HepG2 (cell line): ENCODE measurements around the gene UQCC2. TPM values are rescaled to one million over a fixed set of nuclear protein-coding genes. Genes with fewer than 3 reads are reported as not detected.
A peak's percentile ranks its signal among the peaks of the same experiment; 100 is the strongest.

Experiments
- AFF4 ChIP-seq: sonication (generic); formaldehyde crosslinking; IDR thresholded peaks from 2 replicates; pipeline ENCODE4 v1.4.0; 2020; ENCODE audit warnings: missing genetic modification reagents
- FOXA3 ChIP-seq: IDR thresholded peaks from 2 replicates; pipeline ENCODE4 v1.6.1; 2016; ENCODE audit warnings: missing genetic modification reagents, missing compliant biosample characterization
- FOXK2 ChIP-seq: fragments of 450-650 bp; IDR thresholded peaks from 2 replicates; pipeline ENCODE4 v1.6.1; 2016
- FOXM1 ChIP-seq: sonication (generic); formaldehyde crosslinking; IDR thresholded peaks from 2 replicates; pipeline ENCODE4 v1.5.0; 2020; ENCODE audit warnings: missing genetic modification reagents
- GABPB1 ChIP-seq: IDR thresholded peaks from 2 replicates; pipeline ENCODE4 v1.6.1; 2016; ENCODE audit warnings: mild to moderate bottlenecking, missing genetic modification reagents, moderate library complexity, missing compliant biosample characterization
- HMGXB3 ChIP-seq: sonication (generic); formaldehyde crosslinking; IDR thresholded peaks from 2 replicates; pipeline ENCODE4 v1.4.0; 2020; ENCODE audit warnings: missing genetic modification reagents, borderline replicate concordance
- MATR3 ChIP-seq: sonication (generic); formaldehyde crosslinking; IDR thresholded peaks from 2 replicates; pipeline ENCODE4 v1.4.0; 2020; ENCODE audit warnings: missing genetic modification reagents
- PCBP2 ChIP-seq: fragments of 200-400 bp; formaldehyde crosslinking; optimal IDR thresholded peaks from 2 replicates; pipeline ENCODE3; 2018; ENCODE audit warnings: low read length, low read depth; ENCODE audit not compliant: poor library complexity, severe bottlenecking
- PHF8 ChIP-seq: sonication (generic); formaldehyde crosslinking; IDR thresholded peaks from 2 replicates; pipeline ENCODE4 v1.5.0; 2020; ENCODE audit warnings: missing genetic modification reagents
- PPARG ChIP-seq: conservative IDR thresholded peaks from 2 replicates; pipeline ENCODE4 v1.6.1; 2016; ENCODE audit warnings: missing biosample characterization, missing genetic modification reagents
- SCMH1 ChIP-seq: sonication (generic); formaldehyde crosslinking; IDR thresholded peaks from 2 replicates; pipeline ENCODE4 v1.9.0; 2021; ENCODE audit warnings: missing genetic modification reagents, mild to moderate bottlenecking, borderline replicate concordance
- SIN3B ChIP-seq: fragments of 150-350 bp; IDR thresholded peaks from 2 replicates; pipeline ENCODE4 v1.6.1; 2014; ENCODE audit warnings: low read length
- SNRNP70 ChIP-seq: fragments of 200-400 bp; formaldehyde crosslinking; IDR thresholded peaks from 2 replicates; pipeline ENCODE4 v1.6.1; 2017; ENCODE audit warnings: mild to moderate bottlenecking, low read depth, low read length, moderate library complexity
- TOE1 ChIP-seq: sonication (generic); formaldehyde crosslinking; IDR thresholded peaks from 2 replicates; pipeline ENCODE4 v1.4.0; 2020; ENCODE audit warnings: mild to moderate bottlenecking, missing genetic modification reagents
- ZNF296 ChIP-seq: sonication (generic); formaldehyde crosslinking; conservative IDR thresholded peaks from 2 replicates; pipeline ENCODE4 v1.5.0; 2020; ENCODE audit warnings: mild to moderate bottlenecking, missing genetic modification reagents
- ZNF629 ChIP-seq: sonication (generic); formaldehyde crosslinking; conservative IDR thresholded peaks from 2 replicates; pipeline ENCODE4 v1.5.0; 2020; ENCODE audit warnings: missing genetic modification reagents
- polyA plus RNA-seq, 8 experiments: library from polyadenylated mRNA; depleted of rRNA in 3 of 8; stranded (reverse) in 7 of 8; unstranded in 1 of 8; fragments of >200 nt; fragmentation: Illumina TruSeq in 4 of 8; extraction: Trizol in 4 of 8; gene quantifications; 2 replicates each; pipeline versions ENCODE4 v1.2.1 to v1.2.3, GENCODE V29; 2011 to 2016; ENCODE audit warnings: low read depth in 4 of 8, missing spikeins in 1 of 8, mixed read lengths in 1 of 8; ENCODE audit not compliant: insufficient read depth in 1 of 8
- total RNA-seq, 5 experiments: library from RNA; depleted of rRNA; stranded (reverse); fragments of >200 nt; fragmentation: Illumina TruSeq; extraction: Trizol; gene quantifications; 2 replicates each; pipeline ENCODE4 v1.2.3, GENCODE V29; 2016; ENCODE audit warnings: low read depth in 1 of 5
- TF ChIP-seq, protein P1 (sequence below), 2 experiments: fragments of 450-650 bp in 1 of 2; sonication (generic) in 1 of 2; formaldehyde crosslinking; IDR thresholded peaks; 2 replicates each; pipeline versions ENCODE4 v1.5.0 to v1.8.0; 2020 to 2022; ENCODE audit warnings: mild to moderate bottlenecking in 1 of 2, missing genetic modification reagents in 1 of 2
- TF ChIP-seq, protein P2 (sequence below): sonication (generic); formaldehyde crosslinking; IDR thresholded peaks from 2 replicates; pipeline ENCODE4 v1.5.1; 2020; ENCODE audit warnings: missing genetic modification reagents, mild to moderate bottlenecking, borderline replicate concordance
- TF ChIP-seq, protein P3 (sequence below): sonication (generic); formaldehyde crosslinking; IDR thresholded peaks from 2 replicates; pipeline ENCODE4 v1.4.0; 2020; ENCODE audit warnings: mild to moderate bottlenecking, missing genetic modification reagents

UQCC2 gene
- total and polyA plus RNA-seq, 2 of the 13 experiments (the other 11 are each of a cell fraction or from before 2014, with no cell fraction given): 82.4 to 238 TPM

GRCh38 chr6:33744001-33744848 lies 32.7 kb upstream of the UQCC2 start (continued):
- TF ChIP-seq MATR3 (CRISPR knock-in tag): no peak
- TF ChIP-seq FOXM1 (CRISPR knock-in tag): no peak
- TF ChIP-seq TOE1: no peak
- TF ChIP-seq PCBP2: no peak
- TF ChIP-seq, protein P1, sequence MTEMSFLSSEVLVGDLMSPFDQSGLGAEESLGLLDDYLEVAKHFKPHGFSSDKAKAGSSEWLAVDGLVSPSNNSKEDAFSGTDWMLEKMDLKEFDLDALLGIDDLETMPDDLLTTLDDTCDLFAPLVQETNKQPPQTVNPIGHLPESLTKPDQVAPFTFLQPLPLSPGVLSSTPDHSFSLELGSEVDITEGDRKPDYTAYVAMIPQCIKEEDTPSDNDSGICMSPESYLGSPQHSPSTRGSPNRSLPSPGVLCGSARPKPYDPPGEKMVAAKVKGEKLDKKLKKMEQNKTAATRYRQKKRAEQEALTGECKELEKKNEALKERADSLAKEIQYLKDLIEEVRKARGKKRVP (CRISPR knock-in tag; IDR thresholded peaks at IDR 0.05): no peak
- TF ChIP-seq HMGXB3 (CRISPR knock-in tag): 0 out of 2 replicates have a peak, but pooled peaks have one; percentile 38
- no peak for TF ChIP-seq SNRNP70
- no peak for TF ChIP-seq SCMH1 (CRISPR knock-in tag)
- TF ChIP-seq FOXA3 (CRISPR knock-in tag): peak; percentile 47
- TF ChIP-seq PPARG: no peak
- TF ChIP-seq ZNF629 (CRISPR knock-in tag): no peak
- no peak for TF ChIP-seq AFF4 (CRISPR knock-in tag)
- no peak for TF ChIP-seq SIN3B
- TF ChIP-seq ZNF296: no peak
- no peak for TF ChIP-seq PHF8 (CRISPR knock-in tag)
- TF ChIP-seq, protein P2, sequence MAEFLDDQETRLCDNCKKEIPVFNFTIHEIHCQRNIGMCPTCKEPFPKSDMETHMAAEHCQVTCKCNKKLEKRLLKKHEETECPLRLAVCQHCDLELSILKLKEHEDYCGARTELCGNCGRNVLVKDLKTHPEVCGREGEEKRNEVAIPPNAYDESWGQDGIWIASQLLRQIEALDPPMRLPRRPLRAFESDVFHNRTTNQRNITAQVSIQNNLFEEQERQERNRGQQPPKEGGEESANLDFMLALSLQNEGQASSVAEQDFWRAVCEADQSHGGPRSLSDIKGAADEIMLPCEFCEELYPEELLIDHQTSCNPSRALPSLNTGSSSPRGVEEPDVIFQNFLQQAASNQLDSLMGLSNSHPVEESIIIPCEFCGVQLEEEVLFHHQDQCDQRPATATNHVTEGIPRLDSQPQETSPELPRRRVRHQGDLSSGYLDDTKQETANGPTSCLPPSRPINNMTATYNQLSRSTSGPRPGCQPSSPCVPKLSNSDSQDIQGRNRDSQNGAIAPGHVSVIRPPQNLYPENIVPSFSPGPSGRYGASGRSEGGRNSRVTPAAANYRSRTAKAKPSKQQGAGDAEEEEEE (CRISPR knock-in tag): no peak
- TF ChIP-seq GABPB1: no peak; the same call in 1 of the 2 replicates
- no peak for TF ChIP-seq FOXK2
- TF ChIP-seq, protein P3, sequence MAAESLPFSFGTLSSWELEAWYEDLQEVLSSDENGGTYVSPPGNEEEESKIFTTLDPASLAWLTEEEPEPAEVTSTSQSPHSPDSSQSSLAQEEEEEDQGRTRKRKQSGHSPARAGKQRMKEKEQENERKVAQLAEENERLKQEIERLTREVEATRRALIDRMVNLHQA (CRISPR knock-in tag): no peak
